Activated naive CD4-positive, alpha-beta T cell treated with anti-CD3 and anti-CD28 coated beads, Interleukin-2, amount 10 ng/mL, durations not matched to agents 7 days and 5 days (primary cell): ENCODE results near the gene RAD51.

Experiments
- CTCF ChIA-PET: fragments of 350-600 bp; sonication (Branson Sonifier 250); formaldehyde crosslinking; loops from one replicate; lab custom pipeline; 2021; ENCODE audit warnings: antibody characterized with exemption; lab: Charles Lee
- DNase-seq: peaks from one replicate; pipeline ENCODE4 v3.0.0-alpha.2; 2020
- H3K27ac Mint-ChIP-seq: one replicate; pipeline ENCODE4 v1.8.0; 2021; ENCODE audit warnings: mild to moderate bottlenecking, moderate library complexity, mixed read lengths
- H3K27me3 Mint-ChIP-seq: one replicate; pipeline ENCODE4 v1.8.0; 2021; ENCODE audit warnings: mild to moderate bottlenecking, mixed read lengths
- H3K36me3 Mint-ChIP-seq: one replicate; pipeline ENCODE4 v1.8.0; 2021; ENCODE audit warnings: mixed read lengths
- H3K4me1 Mint-ChIP-seq: one replicate; pipeline ENCODE4 v1.8.0; 2021; ENCODE audit warnings: mixed read lengths
- H3K4me3 Mint-ChIP-seq: one replicate; pipeline ENCODE4 v1.8.0; 2021; ENCODE audit warnings: mild to moderate bottlenecking, moderate library complexity, mixed read lengths
- H3K9me3 Mint-ChIP-seq: one replicate; pipeline ENCODE4 v1.8.0; 2021; ENCODE audit warnings: mixed read lengths

RAD51 gene

DNA sequence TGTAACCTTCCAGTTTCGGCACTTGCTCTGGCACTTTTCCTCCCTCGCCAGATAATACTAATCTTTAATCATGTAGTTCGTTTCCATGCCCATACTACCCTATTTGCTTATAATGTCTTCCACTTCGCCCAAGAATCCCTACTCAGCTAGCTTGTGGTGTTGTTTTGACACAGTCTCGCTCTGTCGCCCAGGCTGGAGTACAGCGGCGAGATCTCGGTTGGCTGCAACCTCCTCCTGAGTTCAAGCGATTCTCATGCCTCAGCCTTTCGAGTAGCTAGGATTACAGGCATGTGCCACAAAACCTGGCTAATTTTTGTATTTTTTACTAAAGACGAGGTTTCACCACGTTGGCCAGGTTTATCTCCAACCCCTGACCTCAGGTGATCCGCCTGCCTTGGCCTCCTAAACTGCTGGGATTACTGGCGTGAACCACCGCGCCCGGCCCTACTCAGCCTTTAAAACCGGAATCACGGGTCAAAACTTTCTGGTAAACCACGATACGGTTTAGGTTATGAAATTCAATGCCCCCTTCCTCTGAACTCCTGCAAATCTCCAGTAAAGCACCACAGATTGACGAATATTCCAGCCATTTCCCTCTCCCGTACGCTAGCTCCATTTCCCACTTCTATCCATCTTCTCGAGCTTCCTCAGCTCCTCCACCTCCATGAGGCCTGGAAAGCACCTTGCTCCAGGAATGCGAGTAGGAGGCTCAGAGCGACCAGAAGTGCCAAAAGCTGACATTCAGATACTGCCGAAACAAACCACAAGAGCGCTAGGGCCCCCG, 878 bp upstream of the RAD51 start:
- DNase-seq: peak; percentile 26
- Mint-ChIP-seq H3K27me3 (no peaks in the 10 kb centered on the region), H3K36me3 (peaks cover 34% of the 10 kb centered on the region), H3K4me1 (peaks cover 44% of the 10 kb centered on the region), H3K4me3 (peak overlapping the region; percentile 94), H3K27ac (peak overlapping the region; percentile 99), H3K9me3 (no peaks in the 10 kb centered on the region)
- CTCF ChIA-PET: interaction anchor here (0.6 to 1.6 kb wide), 8 partner anchors 10 to 198 kb away, joined by 3 to 4 read pairs (median 3); partner anchors contain the start of gene RPUSD2

GRCh38 chr15:40695469-40695890, 506 bp downstream of the RAD51 start:
- H3K27ac Mint-ChIP-seq: peak overlapping the region; percentile 99
- DNase-seq: no peak
- no peaks in the 10 kb centered on the region for H3K27me3 Mint-ChIP-seq
- peaks cover 52% of the 10 kb centered on the region for H3K4me1 Mint-ChIP-seq
- peak overlapping the region; percentile 94 for H3K4me3 Mint-ChIP-seq
- CTCF ChIA-PET: interaction anchor here (1.2 kb wide), 1 partner anchor 17 kb away, joined by 4 read pairs; no protein-coding TSS in a partner anchor
- H3K9me3 Mint-ChIP-seq: no peaks in the 10 kb centered on the region
- peaks cover 38% of the 10 kb centered on the region for H3K36me3 Mint-ChIP-seq

- CTCF ChIA-PET: no interaction called here
- peaks cover 43% of the 10 kb centered on the region for H3K36me3 Mint-ChIP-seq
- H3K4me3 Mint-ChIP-seq: peak overlapping the region; percentile 94
- no peaks in the 10 kb centered on the region for H3K9me3 Mint-ChIP-seq
- peak overlapping the region; percentile 99 for H3K27ac Mint-ChIP-seq
- H3K27me3 Mint-ChIP-seq: no peaks in the 10 kb centered on the region
- peaks cover 52% of the 10 kb centered on the region for H3K4me1 Mint-ChIP-seq
- no peak for DNase-seq
These were observed 1.3 kb downstream of the RAD51 start for GRCh38 chr15:40696228-40696627.

GRCh38 chr15:40697916-40698315, 2.9 kb downstream of the RAD51 start:
- no peaks in the 10 kb centered on the region for H3K9me3 Mint-ChIP-seq
- no peaks in the 10 kb centered on the region for H3K27me3 Mint-ChIP-seq
- peaks cover 45% of the 10 kb centered on the region for H3K36me3 Mint-ChIP-seq
- H3K4me1 Mint-ChIP-seq: peaks cover 49% of the 10 kb centered on the region
- CTCF ChIA-PET: no interaction called here
- H3K27ac Mint-ChIP-seq: peak overlapping the region; percentile 28
- DNase-seq: no peak
- H3K4me3 Mint-ChIP-seq: peak overlapping the region; percentile 8

GRCh38 chr15:40702077-40702476, 7.1 kb downstream of the RAD51 start:
- CTCF ChIA-PET: no interaction called here
- peaks cover 44% of the 10 kb centered on the region for H3K36me3 Mint-ChIP-seq
- DNase-seq: no peak
- no peaks in the 10 kb centered on the region for H3K9me3 Mint-ChIP-seq
- H3K4me3 Mint-ChIP-seq: no peak overlapping the region
- H3K27me3 Mint-ChIP-seq: no peaks in the 10 kb centered on the region
- no peak overlapping the region for H3K27ac Mint-ChIP-seq
- peaks cover 29% of the 10 kb centered on the region for H3K4me1 Mint-ChIP-seq

DNA sequence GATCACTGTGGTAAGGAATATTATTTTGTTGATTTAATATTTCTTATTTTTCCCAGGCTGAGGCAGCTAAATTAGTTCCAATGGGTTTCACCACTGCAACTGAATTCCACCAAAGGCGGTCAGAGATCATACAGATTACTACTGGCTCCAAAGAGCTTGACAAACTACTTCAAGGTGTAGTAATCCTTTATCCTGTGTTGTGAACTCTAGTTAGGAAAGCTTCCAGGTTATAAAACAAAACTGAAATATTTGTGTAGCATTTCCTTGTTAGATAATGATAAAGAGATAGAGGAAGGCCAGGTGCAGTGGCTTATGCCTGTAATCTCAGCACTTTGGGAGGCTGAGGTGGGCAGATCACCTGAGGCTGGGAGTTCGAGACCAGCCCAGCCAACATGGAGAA, 11.1 kb downstream of the RAD51 start:
- no peak for DNase-seq
- Mint-ChIP-seq H3K4me1 (peaks cover 6% of the 10 kb centered on the region), H3K27me3 (no peaks in the 10 kb centered on the region), H3K4me3 (no peak overlapping the region), H3K36me3 (peaks cover 37% of the 10 kb centered on the region), H3K9me3 (no peaks in the 10 kb centered on the region), H3K27ac (no peak overlapping the region)
- CTCF ChIA-PET: interaction anchor here (1.1 kb wide), 1 partner anchor 80 kb away, joined by 6 read pairs; no protein-coding TSS in a partner anchor

- H3K4me3 Mint-ChIP-seq: no peak overlapping the region
- H3K27ac Mint-ChIP-seq: no peak overlapping the region
- CTCF ChIA-PET: interaction anchor here (0.6 kb wide), 1 partner anchor 24 kb away, joined by 3 read pairs; no protein-coding TSS in a partner anchor
- H3K27me3 Mint-ChIP-seq: no peaks in the 10 kb centered on the region
- peaks cover 40% of the 10 kb centered on the region for H3K36me3 Mint-ChIP-seq
- H3K9me3 Mint-ChIP-seq: no peaks in the 10 kb centered on the region
- no peak for DNase-seq
- H3K4me1 Mint-ChIP-seq: no peaks in the 10 kb centered on the region
These were observed 19.2 kb downstream of the RAD51 start for GRCh38 chr15:40714144-40714543.

GRCh38 chr15:40716165-40716564, 21.2 kb downstream of the RAD51 start:
- Mint-ChIP-seq H3K4me3 (no peak overlapping the region), H3K27ac (no peak overlapping the region), H3K27me3 (no peaks in the 10 kb centered on the region), H3K4me1 (no peaks in the 10 kb centered on the region), H3K9me3 (no peaks in the 10 kb centered on the region), H3K36me3 (peaks cover 39% of the 10 kb centered on the region)
- CTCF ChIA-PET: no interaction called here
- DNase-seq: no peak

DNA sequence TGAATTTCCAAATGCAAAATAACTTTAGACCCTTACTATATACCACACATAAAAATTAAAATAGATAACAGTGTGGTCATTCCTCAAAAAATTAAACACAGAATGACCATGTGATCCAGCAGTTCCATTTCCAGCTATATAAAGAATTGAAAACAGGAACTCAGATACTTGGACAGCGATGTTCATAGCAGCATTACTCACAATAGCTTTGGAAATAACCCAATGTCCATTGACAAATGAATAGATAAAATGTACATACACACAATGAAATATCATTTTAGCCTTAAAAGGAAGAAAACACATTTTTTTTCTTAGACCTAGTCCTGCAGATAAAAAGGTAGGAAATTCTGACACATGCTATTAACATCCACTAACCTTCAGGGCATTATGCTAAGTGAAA, 26.7 kb downstream of the RAD51 start:
- Mint-ChIP-seq H3K27ac (no peak overlapping the region), H3K36me3 (peaks cover 28% of the 10 kb centered on the region), H3K4me1 (peaks cover 10% of the 10 kb centered on the region), H3K27me3 (no peaks in the 10 kb centered on the region), H3K4me3 (no peak overlapping the region), H3K9me3 (no peaks in the 10 kb centered on the region)
- CTCF ChIA-PET: no interaction called here
- DNase-seq: no peak

DNA sequence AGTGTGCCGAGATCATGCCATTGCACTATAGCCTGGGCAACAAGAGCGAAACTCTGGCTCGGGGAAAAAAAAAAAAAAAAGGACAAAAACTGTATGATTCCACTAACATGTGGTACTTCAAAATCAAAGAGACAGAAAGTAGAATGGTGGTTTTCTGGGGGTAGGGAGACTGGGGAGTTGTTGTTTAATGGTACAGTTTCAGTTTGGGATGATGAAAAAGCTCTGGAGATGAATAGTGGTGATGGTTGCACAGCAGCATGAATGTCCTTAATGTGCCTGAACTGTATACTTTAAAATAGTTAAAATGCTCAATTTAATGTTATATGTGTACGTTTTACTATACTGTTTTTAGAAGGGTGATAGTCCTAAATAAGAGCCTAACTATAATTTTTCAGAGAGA, 27.4 kb downstream of the RAD51 start:
- Mint-ChIP-seq H3K36me3 (peaks cover 27% of the 10 kb centered on the region), H3K27me3 (no peaks in the 10 kb centered on the region), H3K9me3 (no peaks in the 10 kb centered on the region), H3K4me3 (no peak overlapping the region), H3K27ac (peak overlapping the region; percentile 55), H3K4me1 (peaks cover 10% of the 10 kb centered on the region)
- DNase-seq: no peak
- CTCF ChIA-PET: interaction anchor here (0.6 to 1.3 kb wide), 2 partner anchors 16 to 60 kb away, joined by 3 to 4 read pairs; no protein-coding TSS in a partner anchor

DNA sequence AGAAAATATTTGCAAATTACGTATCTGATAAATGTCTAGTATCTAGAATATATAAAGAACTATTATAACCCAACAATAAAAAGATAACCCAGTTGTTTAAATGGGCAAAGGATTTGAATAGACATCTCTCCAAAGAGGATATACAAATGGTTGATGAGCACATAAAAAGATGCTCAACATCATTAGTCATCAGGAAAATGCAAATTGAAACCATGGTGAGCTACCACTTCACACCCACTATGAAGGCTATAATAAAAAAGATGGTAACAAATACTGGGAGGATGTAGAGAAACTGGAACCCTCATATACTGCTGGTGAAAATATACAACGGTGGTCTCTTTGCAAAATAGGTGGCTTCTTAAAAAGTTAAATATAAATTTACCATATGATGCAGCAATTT, 28.0 kb downstream of the RAD51 start:
- Mint-ChIP-seq H3K27me3 (no peaks in the 10 kb centered on the region), H3K36me3 (peaks cover 22% of the 10 kb centered on the region), H3K27ac (no peak overlapping the region), H3K4me1 (peaks cover 10% of the 10 kb centered on the region), H3K9me3 (no peaks in the 10 kb centered on the region), H3K4me3 (no peak overlapping the region)
- no peak for DNase-seq
- CTCF ChIA-PET: interaction anchor here (0.6 to 1.3 kb wide), 3 partner anchors 16 to 171 kb away, joined by 3 to 4 read pairs (median 3); partner anchors contain the start of gene VPS18

DNA sequence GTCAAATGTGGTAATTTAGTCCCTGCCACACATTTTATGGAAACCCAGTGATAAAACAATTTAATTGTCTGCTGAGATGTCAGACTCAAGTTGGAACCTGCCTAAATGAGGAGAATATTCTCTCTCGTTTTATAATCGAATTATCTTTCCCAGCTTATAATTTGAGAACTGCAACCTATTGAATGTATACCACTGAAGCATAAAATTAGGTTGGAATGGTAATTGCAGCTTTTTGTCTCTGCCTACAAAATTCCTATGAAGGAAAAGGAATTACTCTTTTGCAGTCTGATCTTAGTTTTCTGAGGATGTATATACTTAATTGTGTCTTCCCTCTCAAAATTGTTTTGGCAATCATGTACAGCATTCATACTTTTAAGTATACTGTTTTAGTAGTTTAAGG, 28.9 kb downstream of the RAD51 start:
- Mint-ChIP-seq H3K9me3 (no peaks in the 10 kb centered on the region), H3K27me3 (no peaks in the 10 kb centered on the region), H3K36me3 (peaks cover 28% of the 10 kb centered on the region), H3K27ac (no peak overlapping the region), H3K4me3 (no peak overlapping the region), H3K4me1 (peaks cover 10% of the 10 kb centered on the region)
- CTCF ChIA-PET: interaction anchor here (1.3 kb wide), 2 partner anchors 59 to 170 kb away, joined by 3 read pairs; partner anchors contain the start of gene VPS18
- DNase-seq: no peak

DNA sequence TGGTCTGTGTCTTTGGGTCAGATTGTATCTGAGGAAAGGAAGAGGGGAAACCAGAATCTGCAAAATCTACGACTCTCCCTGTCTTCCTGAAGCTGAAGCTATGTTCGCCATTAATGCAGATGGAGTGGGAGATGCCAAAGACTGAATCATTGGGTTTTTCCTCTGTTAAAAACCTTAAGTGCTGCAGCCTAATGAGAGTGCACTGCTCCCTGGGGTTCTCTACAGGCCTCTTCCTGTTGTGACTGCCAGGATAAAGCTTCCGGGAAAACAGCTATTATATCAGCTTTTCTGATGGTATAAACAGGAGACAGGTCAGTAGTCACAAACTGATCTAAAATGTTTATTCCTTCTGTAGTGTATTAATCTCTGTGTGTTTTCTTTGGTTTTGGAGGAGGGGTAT, 36.1 kb downstream of the RAD51 start:
- Mint-ChIP-seq H3K4me1 (no peaks in the 10 kb centered on the region), H3K27me3 (no peaks in the 10 kb centered on the region), H3K4me3 (no peak overlapping the region), H3K27ac (peak overlapping the region; percentile 33), H3K9me3 (no peaks in the 10 kb centered on the region), H3K36me3 (peaks cover 47% of the 10 kb centered on the region)
- no peak for DNase-seq
- CTCF ChIA-PET: interaction anchor here (0.9 to 1.0 kb wide), 2 partner anchors 10 to 22 kb away, joined by 3 read pairs; no protein-coding TSS in a partner anchor

DNA sequence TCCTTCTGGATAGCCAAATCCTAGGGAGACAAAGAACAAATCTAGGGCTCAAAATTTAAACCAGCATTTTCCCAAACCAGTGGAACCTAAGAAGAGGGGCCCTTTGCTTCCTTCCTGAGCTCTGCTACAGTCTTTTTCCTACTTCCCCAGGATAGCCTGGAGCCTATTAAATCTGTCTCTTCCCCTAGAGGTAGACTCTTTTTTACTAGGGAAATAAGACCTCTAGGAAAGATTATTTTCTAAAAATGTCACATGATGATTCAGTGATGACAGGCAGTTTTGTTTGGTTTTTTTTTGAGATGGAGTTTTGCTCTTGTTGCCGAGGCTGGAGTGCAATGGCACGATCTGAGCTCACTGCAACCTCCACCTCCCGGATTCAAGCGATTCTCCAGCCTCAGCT, 41.6 kb downstream of the RAD51 start:
- peaks cover 53% of the 10 kb centered on the region for H3K36me3 Mint-ChIP-seq

More for the DNA sequence above, 41.6 kb downstream of the RAD51 start:
- CTCF ChIA-PET: interaction anchor here (0.7 kb wide), 1 partner anchor 46 kb away, joined by 3 read pairs; no protein-coding TSS in a partner anchor
- Mint-ChIP-seq H3K27ac (no peak overlapping the region), H3K4me3 (no peak overlapping the region), H3K9me3 (no peaks in the 10 kb centered on the region), H3K27me3 (no peaks in the 10 kb centered on the region), H3K4me1 (no peaks in the 10 kb centered on the region)
- DNase-seq: no peak
